Activated CD8-positive, alpha-beta memory T cell treated with anti-CD3 and anti-CD28 coated beads, Interleukin-2, amount 50 U/mL, for 24 hours (primary cell): ENCODE data around the gene MYCL.

Experiments
- DNase-seq: peaks from one replicate; pipeline ENCODE4 v3.0.0-alpha.2; 2020; ENCODE audit errors: extremely low read depth

The MYCL gene

GRCh38 chr1:39854738-39855137, 47.0 kb downstream of the MYCL start:
- no peak for DNase-seq

- no peak for DNase-seq
Measured at GRCh38 chr1:39854314-39854713, 47.4 kb downstream of the MYCL start.

- no peak for DNase-seq
Measured at GRCh38 chr1:39852876-39853275, 48.8 kb downstream of the MYCL start.

- no peak for DNase-seq
Measured at GRCh38 chr1:39852214-39852791, 49.4 kb downstream of the MYCL start.

- DNase-seq = no peak
Measured at GRCh38 chr1:39850606-39851216, 51.0 kb downstream of the MYCL start.

GRCh38 chr1:39849203-39849602, 52.5 kb downstream of the MYCL start:
- no peak for DNase-seq

GRCh38 chr1:39847940-39848339, 53.8 kb downstream of the MYCL start:
- no peak for DNase-seq

GRCh38 chr1:39846796-39847195, 54.9 kb downstream of the MYCL start:
- DNase-seq = no peak

- DNase-seq = peak; percentile 27
Measured at GRCh38 chr1:39845569-39846566, 55.8 kb downstream of the MYCL start.
